ENCODE data around the gene INPP5J. TPM values are rescaled to one million over a fixed set of nuclear protein-coding genes. Genes with fewer than 3 reads are reported as not detected.

The INPP5J gene
- total and polyA plus RNA-seq, 10 of the 15 experiments (the other 5 are each of a cell fraction or from before 2014, with no cell fraction given): 0.18 to 2.8 (median 1.5) TPM; not detected in 1

- TF ChIP-seq ZBTB33 (IDR thresholded peaks at IDR 0.05) (no peak), SMAD1 (IDR thresholded peaks at IDR 0.05; ENCODE audit: low read depth, partially characterized antibody) (no peak), SREBF1 (IDR thresholded peaks at IDR 0.05; ENCODE audit: low read length) (no peak), SMAD5 (IDR thresholded peaks at IDR 0.05; ENCODE audit: low read depth) (no peak)
Measured at GRCh38 chr22:31155422-31155821, 32.7 kb downstream of the INPP5J start (continued).

GRCh38 chr22:31160328-31160978, 37.7 kb downstream of the INPP5J start:
- ChIA-PET SMC1A (ENCODE audit: uncharacterized antibody, unreplicated experiment) (interaction anchor here (0.9 to 1.5 kb wide), 5 partner anchors 18 to 132 kb away, joined by 3 to 4 read pairs (median 3); partner anchors contain the start of gene PIK3IP1), RAD21 (ENCODE audit: unreplicated experiment) (interaction anchor here (0.6 to 1.0 kb wide), 2 partner anchors 58 to 112 kb away, joined by 3 to 4 read pairs; no protein-coding TSS in a partner anchor), POLR2A (interaction anchor here (0.6 to 1.6 kb wide), 4 partner anchors 52 to 191 kb away, joined by 3 to 5 read pairs (median 4); partner anchors contain the start of genes LIMK2, MORC2 and TUG1), CTCF (interaction anchor here (0.9 to 3.7 kb wide), 9 partner anchors 10 to 241 kb away, joined by 3 to 15 read pairs (median 4); no protein-coding TSS in a partner anchor)
- H3K9ac ChIP-seq (ENCODE audit: control insufficient read depth, insufficient read depth, low read length): peak overlapping the region; percentile 79
- 13% methylated on average over 30 of the region's 32 CpGs for WGBS (ENCODE audit: insufficient coverage, insufficient replicate concordance, low lambda C conversion rate, missing lambda C conversion rate)
- in situ Hi-C loops (cut with MboI): no loop called here
- ATAC-seq (peak; percentile 67), FAIRE-seq (no peak), DNase-seq (ENCODE audit: low read depth, low spot score) (no peak)
- intact Hi-C loops (cut with micrococcal nuclease; ENCODE audit: unreplicated experiment): loop anchor here (5.0 kb wide), 1 partner anchor 72 kb away; no protein-coding TSS in a partner anchor
- no peaks in the 10 kb centered on the region; a peak in 1 of 4 replicates for H3K36me3 ChIP-seq (ENCODE audit: control insufficient read depth in 2 of 2, insufficient read depth in 2 of 2, low read length in 1 of 2)
- H3K4me2 ChIP-seq (ENCODE audit: control insufficient read depth, insufficient read depth): peak overlapping the region; percentile 96
- peak overlapping the region; percentile 90 for H2AFZ ChIP-seq (ENCODE audit: control insufficient read depth, low read depth, low read length)
- H3K4me3 ChIP-seq: peak overlapping the region; percentile 89
- H3K4me1 ChIP-seq (ENCODE audit: control insufficient read depth, insufficient read depth, low read length): 0 out of 2 replicates have a peak, but pooled peaks cover 3% of the 10 kb centered on the region
- BruUV-seq (replicated peaks): TSS peak; percentile 77
- no peaks in the 10 kb centered on the region for H3K9me3 ChIP-seq (replicated peaks; ENCODE audit: control insufficient read depth, insufficient read depth, low read length)
- peaks cover 10% of the 10 kb centered on the region for H3K79me2 ChIP-seq (ENCODE audit: control insufficient read depth, insufficient read depth, low read length)
- peak overlapping the region; percentile 13; the same call in 1 of the 2 replicates for H3K27ac ChIP-seq (ENCODE audit: control insufficient read depth, insufficient read depth)
- no peaks in the 10 kb centered on the region; a peak in 1 of 4 replicates for H3K27me3 ChIP-seq (replicated peaks in 1 of 2; ENCODE audit: control insufficient read depth in 2 of 2, insufficient read depth in 2 of 2, low read length in 1 of 2)
- H4K20me1 ChIP-seq (ENCODE audit: control insufficient read depth, insufficient read depth): no peaks in the 10 kb centered on the region
- TF ChIP-seq ELK1 (IDR thresholded peaks at IDR 0.05; ENCODE audit: low read depth, low read length) (no peak), BCLAF1 (IDR thresholded peaks at IDR 0.05) (no peak), ZSCAN29 (IDR thresholded peaks at IDR 0.05) (no peak)
- TF ChIP-seq, protein P1, sequence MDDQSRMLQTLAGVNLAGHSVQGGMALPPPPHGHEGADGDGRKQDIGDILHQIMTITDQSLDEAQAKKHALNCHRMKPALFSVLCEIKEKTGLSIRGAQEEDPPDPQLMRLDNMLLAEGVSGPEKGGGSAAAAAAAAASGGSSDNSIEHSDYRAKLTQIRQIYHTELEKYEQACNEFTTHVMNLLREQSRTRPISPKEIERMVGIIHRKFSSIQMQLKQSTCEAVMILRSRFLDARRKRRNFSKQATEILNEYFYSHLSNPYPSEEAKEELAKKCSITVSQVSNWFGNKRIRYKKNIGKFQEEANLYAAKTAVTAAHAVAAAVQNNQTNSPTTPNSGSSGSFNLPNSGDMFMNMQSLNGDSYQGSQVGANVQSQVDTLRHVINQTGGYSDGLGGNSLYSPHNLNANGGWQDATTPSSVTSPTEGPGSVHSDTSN (IDR thresholded peaks at IDR 0.05; ENCODE audit: insufficient replicate concordance, low read depth, low read length): no peak
- TF ChIP-seq, protein P2, sequence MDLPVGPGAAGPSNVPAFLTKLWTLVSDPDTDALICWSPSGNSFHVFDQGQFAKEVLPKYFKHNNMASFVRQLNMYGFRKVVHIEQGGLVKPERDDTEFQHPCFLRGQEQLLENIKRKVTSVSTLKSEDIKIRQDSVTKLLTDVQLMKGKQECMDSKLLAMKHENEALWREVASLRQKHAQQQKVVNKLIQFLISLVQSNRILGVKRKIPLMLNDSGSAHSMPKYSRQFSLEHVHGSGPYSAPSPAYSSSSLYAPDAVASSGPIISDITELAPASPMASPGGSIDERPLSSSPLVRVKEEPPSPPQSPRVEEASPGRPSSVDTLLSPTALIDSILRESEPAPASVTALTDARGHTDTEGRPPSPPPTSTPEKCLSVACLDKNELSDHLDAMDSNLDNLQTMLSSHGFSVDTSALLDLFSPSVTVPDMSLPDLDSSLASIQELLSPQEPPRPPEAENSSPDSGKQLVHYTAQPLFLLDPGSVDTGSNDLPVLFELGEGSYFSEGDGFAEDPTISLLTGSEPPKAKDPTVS (IDR thresholded peaks at IDR 0.05; ENCODE audit: low read depth, low read length): no peak
- TF ChIP-seq, protein P3, sequence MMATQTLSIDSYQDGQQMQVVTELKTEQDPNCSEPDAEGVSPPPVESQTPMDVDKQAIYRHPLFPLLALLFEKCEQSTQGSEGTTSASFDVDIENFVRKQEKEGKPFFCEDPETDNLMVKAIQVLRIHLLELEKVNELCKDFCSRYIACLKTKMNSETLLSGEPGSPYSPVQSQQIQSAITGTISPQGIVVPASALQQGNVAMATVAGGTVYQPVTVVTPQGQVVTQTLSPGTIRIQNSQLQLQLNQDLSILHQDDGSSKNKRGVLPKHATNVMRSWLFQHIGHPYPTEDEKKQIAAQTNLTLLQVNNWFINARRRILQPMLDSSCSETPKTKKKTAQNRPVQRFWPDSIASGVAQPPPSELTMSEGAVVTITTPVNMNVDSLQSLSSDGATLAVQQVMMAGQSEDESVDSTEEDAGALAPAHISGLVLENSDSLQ (IDR thresholded peaks at IDR 0.05): no peak

Data from GM12878 (cell line).